DMS79 (cell line): ENCODE measurements around the gene METRNL.
A peak's percentile ranks its signal among the peaks of the same experiment; 100 is the strongest.

Experiments
- DNase-seq: peaks from one replicate; lab custom pipeline; 2025; lab: John Stamatoyannopoulos, UW

METRNL gene

GRCh38 chr17:83092186-83092585, 12.8 kb downstream of the METRNL start:
- no peak for DNase-seq

DNA sequence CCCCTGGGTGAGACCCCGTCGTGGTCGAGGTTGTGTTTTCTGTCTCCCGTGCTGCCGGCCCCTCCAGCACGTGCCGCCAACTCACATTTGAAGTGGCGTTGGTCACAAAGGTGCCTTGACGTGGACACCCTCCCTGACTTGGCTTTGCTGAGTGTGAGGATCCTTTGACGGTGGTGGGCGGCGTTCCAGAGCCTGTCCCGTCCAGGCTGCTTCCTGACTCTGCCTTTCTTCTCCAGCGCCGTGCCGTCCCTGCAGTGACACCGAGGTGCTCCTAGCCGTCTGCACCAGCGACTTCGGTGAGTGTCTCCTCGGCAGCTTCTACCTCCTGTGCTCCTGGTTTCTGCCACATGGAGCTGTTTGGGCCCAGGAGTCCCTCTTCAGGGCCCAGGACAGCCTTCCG, 13.5 kb downstream of the METRNL start:
- DNase-seq, result no peak

- no peak for DNase-seq
These were observed 14.1 kb downstream of the METRNL start for GRCh38 chr17:83093506-83093905.

- no peak for DNase-seq
These were observed 14.9 kb downstream of the METRNL start for GRCh38 chr17:83094291-83094690.

DNA sequence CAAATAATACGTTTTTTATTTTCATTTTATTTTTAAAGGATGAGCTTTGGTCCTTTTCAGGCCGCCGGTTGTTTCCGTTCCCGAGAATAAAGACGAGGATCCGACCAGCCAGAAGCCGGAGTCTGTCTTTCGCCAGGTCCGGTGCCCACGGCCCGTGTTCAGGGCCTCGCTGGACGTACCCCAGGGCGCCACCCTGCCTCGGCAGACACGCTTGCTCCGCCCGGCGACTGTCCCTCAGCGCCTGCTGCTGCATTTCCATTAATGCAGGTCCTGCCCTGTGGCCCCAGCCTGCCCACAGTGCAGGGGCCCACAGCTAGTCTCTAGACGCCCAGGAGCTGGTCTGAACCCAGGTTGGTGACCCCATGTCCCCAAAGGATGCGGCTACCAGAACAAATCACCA, 15.6 kb downstream of the METRNL start:
- no peak for DNase-seq

DNA sequence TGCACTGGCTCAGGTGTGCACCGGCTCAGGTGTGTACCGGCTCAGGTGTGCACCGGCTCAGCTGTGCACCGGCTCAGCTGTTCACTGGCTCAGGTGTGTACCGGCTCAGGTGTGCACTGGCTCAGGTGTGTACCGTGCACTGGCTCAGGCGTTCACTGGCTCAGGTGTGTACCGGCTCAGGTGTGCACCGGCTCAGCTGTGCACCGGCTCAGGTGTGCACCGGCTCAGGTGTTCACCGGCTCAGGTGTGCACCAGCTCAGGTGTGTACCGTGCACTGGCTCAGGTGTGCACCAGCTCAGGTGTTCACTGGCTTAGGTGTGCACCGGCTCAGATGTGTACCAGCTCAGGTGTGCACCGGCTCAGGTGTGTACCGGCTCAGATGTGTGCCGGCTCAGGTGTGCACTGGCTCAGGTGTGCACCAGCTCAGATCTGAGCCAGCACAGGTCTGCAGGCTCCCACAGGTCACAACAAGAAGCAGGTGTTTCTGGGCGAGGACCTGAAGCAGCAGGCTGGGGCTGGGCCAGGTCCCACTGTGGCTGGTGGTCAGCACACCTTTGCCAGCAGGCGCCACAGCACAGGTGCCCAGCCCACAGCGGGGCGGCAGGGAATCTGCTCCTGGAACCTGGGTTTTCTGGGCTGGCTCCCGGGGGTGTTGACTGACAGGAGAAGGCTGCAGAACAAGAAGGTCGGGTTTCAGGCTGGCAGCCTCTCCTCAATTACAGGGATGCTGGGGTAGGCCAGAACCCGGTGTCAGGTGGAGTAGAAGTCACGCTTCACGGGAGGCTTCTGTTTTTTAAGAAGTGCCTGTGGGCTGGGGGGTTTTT, 17.2 kb downstream of the METRNL start:
- peak; percentile 55 for DNase-seq

DNA sequence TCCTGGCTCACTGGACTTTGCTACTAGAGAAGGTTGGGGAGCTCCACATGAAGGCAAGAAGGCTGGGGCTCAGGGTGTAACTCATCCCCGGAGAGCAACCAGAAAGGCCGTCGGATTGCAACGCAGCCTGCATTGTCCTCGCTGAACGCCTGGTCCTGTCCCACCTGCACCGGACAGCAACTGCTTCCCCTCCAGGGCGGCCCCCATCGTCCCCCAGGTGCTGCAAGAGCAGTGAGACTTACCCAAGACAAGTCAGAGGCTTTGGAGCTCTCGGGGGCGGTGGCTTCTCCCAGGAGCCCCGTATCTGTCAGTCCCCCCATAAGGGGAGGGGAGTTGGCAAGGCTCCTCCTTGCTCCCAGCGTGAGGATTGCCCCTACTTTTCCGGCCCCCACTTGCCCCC, 18.4 kb downstream of the METRNL start:
- no peak for DNase-seq

DNA sequence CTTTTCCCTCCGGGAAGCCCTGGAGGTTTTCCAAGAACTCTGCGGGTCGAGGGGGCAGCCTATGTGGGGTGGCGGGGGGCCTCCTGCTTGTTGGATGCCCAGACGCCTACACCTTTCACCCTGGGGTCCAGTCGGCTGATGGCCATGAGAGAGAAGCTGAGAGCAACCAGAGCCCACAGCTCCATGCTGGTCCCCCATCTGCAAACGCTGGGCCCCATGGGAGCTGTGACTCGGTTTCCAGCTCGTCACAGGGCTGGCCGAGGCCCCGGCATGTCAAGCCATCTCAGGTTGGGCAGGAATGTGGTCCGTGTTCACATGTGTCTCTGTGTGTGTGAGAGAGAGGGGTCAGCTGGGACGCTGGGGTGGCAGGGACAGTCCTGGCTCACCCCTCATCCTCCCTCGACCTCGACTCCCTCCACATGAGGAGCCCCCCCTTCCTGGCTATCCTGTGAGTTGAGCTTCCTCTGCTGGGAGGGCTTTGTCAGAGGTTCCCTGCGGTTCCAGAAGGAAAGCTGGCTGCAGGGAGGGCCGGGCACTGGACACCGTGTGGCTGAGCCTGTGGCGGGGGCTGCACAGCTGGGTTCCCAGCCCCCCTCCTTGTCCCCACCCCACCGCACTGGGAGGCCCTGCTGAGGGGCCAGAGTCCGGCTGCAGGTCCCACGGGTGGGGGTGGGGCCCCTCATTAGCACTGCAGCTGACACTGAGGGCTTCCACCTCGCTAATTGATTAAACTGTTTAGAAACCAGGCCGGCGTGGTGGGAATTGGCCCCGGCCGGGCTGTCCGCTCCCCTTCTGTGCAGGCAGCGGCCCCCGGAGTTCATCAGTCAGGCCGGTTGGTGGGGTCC, 19.1 kb downstream of the METRNL start:
- no peak for DNase-seq

GRCh38 chr17:83099086-83099555, 19.7 kb downstream of the METRNL start:
- no peak for DNase-seq

DNA sequence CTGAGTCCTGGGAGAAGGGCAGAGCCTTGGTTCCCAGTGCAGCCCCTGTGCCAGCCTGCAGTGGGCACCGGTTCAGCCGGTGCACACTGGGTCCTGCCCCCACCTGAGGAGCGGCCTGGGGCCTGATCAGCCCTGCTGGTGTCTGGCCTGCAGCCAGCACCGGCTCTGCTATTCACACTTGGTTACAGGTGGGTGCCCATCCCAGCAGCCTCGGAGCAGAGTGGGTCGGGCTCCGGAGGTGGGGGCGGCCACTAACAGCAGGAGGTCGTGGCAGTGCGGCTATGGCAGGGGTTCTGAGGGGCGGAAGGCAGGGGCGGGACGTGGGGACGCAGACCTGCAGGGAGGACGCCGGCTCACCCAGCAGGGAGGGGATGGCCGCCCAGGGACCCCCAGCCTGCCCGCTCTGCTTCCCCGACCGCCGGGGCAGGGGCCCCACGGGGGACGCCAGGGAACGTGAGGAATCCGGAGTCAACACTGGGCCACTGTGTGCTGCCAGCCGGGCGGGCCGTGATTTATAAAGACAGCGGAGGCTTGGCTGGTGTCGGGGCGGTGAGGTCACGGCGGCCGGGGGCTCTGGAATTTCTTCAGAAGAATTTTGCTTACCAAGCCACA, 20.3 kb downstream of the METRNL start:
- peak; percentile 55 for DNase-seq

GRCh38 chr17:83100220-83100852, 20.9 kb downstream of the METRNL start:
- no peak for DNase-seq

GRCh38 chr17:83100853-83101391, 21.5 kb downstream of the METRNL start:
- DNase-seq, result no peak

DNA sequence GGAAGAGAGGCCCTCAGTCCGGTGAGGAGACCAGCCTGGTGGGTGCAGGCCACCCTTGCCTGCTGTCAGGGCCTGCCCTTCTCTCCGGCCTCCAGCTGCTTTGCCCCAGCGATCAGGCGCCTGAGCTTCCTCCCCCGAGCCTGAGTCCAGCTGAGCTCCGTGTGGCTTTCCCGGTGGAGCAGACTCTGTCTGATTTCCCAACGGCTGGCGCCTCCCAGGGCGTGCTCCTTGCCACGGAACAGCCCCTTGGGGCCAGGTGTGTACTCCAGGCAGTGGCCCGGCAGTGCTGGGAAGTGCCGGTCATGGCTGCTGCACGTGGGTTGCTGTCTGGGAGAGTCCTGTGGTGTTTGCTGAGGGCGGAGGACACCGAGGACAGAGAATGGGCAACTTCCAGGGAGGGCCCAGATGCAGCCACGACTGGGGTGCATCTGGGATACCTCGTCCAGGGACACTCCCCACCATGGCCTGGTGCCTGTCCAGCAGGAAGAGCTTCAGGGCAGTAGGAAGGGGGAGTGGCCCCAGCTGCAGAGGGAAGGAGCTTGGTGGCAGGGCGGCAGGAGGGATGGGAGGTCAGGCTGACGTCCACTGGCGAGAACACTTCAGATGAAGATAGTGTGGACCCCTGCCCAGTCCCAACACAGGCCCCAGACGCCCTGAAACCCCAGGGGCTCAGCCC, 22.5 kb downstream of the METRNL start:
- DNase-seq, result no peak

- DNase-seq, result no peak
These were observed 24.0 kb downstream of the METRNL start for GRCh38 chr17:83103200-83103942.

DNA sequence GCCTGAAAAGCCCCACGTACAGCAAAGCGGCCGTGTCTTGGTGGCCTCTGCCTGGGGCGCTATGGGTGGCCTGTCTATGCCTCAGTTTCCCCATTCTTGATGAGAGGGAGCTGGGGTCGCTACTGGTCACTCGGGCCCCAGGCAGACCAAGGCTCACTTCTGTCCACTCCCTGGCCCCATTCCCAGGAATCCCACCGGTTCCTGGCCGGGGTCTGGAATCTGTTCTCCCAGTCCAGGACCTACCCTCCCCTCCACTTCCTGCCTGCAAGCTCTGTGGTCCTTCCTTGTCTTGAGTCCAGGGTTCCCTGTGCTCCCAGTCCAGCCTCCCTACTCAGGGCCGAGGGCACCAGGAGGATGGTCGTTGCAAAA, 24.5 kb downstream of the METRNL start:
- DNase-seq, result no peak

- DNase-seq, result no peak
These were observed 25.4 kb downstream of the METRNL start for GRCh38 chr17:83104577-83105505.

DNA sequence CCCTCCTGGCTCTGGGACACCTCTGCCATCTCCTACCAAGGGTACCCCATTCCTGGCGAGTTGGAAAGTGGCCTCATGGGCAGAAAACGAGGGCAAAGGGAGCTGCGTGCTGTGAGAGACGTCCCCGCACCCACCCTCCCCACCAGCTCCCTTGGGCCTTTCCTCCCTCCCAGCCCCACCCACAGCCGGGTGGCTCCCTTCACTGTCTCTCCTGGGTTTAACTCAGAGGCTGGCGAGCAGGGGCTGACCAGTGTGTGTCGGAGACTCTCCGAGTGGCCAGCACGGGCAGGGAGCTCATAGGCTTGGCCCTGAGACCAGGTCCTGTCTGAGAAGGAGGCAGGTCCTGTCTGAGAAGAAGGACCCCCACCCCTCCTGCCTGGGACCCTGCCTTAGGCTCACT, 26.1 kb downstream of the METRNL start:
- no peak for DNase-seq

DNA sequence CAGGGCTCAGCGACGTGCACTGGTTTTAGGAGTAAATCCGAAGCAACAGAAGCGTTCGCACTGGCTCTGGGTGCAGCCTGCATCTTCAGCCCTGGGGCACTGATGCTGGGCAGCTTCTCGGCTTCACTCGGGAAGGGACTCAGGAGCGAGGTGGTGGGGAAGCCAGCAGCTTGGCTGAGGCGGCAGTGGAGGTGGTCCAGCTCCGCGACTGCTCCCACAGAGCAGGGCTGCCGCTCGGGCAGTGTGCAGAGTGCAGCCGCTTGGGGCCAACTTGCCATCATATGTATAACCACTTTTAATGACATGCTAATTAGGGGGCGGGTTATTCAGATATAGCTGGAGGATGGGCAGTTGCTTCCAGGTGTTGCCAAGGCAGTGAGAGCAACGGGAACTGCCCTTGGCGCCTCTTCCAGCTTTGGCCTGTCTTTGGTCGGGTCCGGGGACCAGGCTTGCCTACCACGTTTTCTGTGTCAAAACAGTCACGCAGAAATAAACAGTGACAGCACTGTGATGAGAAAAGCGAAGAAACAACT, 26.7 kb downstream of the METRNL start:
- no peak for DNase-seq

GRCh38 chr17:83106913-83107655, 27.7 kb downstream of the METRNL start:
- DNase-seq, result no peak
